HG03103 (cell line): ENCODE measurements around the gene MCEE.
"Not testable (repeated sequence)": the region's sequence is repeated elsewhere in the genome, so short reads cannot be mapped to it uniquely, and the experiment has no call there.

Experiments
- ATAC-seq: cut with Tn5 transposase; IDR thresholded peaks from one replicate; pipeline ENCODE4 v1.9.1; 2021; ENCODE audit warnings: low read depth; ENCODE audit not compliant: unreplicated experiment

The MCEE gene

DNA sequence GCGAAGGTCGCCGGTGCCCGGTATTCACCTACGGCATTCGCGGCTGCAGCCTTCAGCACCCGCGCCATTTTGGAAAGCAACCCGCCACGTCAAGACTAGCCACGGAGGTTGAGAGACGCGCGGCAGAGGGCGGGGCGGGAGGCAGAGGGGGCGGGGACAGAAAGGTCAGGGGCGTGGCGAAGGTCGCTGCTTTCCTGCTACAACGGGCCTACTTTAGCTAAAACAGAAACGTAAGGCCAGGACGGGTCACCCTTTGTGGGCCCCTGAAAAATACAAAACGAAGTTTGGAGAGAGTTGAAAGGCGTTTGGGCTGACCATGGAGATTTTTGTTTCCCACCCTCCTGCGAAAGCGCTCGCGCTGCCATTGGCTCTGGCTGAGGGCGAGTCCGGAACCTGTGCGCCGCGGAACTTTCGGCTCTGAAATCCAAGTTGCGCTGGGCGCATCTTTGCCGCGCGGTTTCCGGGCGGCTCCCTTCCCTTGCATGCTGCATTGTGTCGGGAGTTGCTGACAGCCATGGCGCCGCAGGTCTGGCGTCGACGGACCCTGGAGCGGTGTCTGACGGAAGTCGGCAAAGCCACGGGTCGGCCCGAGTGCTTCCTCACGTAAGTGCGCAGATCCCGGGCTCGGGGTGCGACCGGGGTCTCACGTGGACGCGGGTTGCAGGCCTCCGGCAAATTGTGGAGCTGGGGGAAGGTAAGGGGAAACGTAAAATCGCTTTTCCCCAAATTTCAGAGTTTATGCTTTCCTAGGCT lies at the start of gene MCEE, which contains the start of gene MPHOSPH10:
MCEE (minus strand) TSS at position 78 of the 753 bp plus-strand sequence; CDS start at position 68, 10 bp downstream.
MPHOSPH10 (plus strand) TSS at position 483 of the 753 bp plus-strand sequence; CDS start at position 515, 32 bp downstream.
- ATAC-seq, result peak; percentile 92

DNA sequence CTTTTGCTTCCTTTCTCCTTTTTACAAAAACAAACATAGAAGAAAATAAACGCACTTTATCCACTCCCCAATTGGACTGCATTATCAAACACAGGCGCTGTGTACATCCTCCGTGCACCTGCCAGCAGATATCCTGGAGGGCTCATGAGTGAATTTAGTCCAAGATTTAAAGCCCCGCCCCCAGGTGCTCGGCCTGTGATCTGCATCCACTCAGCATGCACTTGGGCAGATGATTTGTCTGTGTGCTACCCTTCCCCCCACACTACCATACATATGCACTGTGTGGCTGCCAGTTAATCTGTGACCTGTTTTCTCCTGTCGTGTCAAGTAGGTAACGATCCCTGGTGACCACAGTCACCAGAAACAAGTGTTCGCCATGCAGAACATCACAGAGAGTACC lies 48.8 kb upstream of the MCEE start:
- ATAC-seq, result not testable (repeated sequence)

GRCh38 chr2:71174207-71174606 lies 44.2 kb upstream of the MCEE start:
- no peak for ATAC-seq

GRCh38 chr2:71173096-71173495 lies 43.1 kb upstream of the MCEE start:
- no peak for ATAC-seq

DNA sequence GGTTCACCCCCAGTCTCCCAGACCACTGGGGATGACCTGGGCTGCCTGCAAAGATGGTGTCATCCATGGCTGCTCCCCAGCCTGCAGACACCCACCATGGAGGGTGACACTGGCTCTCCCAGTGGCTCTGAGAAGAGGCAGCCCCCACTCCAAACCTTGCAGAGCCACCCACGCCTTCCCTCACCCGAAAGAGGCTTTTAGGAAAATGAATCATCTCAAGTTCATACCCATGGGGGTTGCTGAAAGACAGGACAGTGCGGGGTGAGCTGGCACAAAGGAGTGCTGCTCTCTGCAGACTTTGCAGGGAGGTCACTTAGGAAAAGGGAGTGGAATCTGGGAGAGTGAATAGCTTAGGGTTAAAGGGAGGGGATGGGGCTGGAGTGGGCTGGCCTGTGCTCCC lies 36.8 kb upstream of the MCEE start:
- ATAC-seq, result no peak

GRCh38 chr2:71157124-71157793 lies 27.2 kb upstream of the MCEE start:
- no peak for ATAC-seq

GRCh38 chr2:71156573-71156972 lies 26.5 kb upstream of the MCEE start:
- ATAC-seq, result no peak

GRCh38 chr2:71155846-71156245 lies 25.8 kb upstream of the MCEE start:
- ATAC-seq, result no peak

- peak; percentile 74 for ATAC-seq
These were observed 24.8 kb upstream of the MCEE start for GRCh38 chr2:71154798-71155197.

GRCh38 chr2:71154279-71154678 lies 24.2 kb upstream of the MCEE start:
- ATAC-seq, result no peak

DNA sequence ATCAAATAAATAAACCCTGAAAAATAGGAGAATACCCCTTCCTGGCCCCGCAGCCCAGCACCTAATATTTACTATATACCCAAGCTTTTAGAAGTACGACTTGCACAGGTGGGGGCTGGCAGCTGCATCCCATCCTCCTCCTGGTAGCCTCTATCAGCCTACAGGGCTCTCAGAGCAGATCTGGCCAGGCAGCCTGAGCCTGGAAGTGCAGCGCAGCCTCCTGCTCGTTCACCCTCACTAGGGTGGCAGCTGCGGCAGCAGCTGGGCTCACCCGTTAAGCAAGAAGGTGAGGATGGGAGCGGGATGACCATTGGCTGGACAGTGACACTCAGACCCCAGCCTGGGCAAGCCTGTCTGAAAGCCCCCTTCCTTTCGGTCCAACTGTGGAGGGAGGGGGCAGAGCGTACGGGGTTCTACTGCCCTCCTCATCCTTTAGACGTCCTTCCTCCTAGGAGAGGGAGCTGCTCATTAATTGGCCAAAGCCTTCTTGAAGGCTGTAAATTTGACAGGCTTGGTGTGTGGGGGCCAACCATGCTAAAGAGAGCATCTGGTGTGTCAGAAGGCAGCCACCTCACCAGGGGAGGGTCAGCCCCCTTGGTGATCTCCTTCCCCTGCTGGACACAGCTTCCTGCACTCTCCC lies 23.7 kb upstream of the MCEE start:
- no peak for ATAC-seq

DNA sequence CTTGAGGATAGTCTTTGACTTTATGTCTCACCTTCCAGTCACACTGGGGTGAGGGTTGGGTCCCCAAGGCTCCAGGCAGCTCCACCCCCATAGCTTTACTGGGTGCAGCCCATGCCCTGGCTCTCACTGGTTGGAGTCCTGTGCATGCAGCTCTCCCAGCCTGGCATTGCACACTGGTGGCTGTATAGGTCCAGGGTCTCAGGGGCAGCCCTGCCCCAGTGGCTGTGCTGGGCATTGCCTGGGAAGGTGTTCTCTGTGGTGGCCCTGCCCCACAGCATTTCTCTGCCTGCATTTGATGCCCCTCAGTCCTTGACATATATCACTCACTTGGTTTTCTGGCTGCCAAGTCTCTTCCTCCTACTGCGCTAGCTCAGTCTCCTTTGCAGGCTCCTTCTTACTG lies 21.6 kb upstream of the MCEE start:
- ATAC-seq, result no peak

DNA sequence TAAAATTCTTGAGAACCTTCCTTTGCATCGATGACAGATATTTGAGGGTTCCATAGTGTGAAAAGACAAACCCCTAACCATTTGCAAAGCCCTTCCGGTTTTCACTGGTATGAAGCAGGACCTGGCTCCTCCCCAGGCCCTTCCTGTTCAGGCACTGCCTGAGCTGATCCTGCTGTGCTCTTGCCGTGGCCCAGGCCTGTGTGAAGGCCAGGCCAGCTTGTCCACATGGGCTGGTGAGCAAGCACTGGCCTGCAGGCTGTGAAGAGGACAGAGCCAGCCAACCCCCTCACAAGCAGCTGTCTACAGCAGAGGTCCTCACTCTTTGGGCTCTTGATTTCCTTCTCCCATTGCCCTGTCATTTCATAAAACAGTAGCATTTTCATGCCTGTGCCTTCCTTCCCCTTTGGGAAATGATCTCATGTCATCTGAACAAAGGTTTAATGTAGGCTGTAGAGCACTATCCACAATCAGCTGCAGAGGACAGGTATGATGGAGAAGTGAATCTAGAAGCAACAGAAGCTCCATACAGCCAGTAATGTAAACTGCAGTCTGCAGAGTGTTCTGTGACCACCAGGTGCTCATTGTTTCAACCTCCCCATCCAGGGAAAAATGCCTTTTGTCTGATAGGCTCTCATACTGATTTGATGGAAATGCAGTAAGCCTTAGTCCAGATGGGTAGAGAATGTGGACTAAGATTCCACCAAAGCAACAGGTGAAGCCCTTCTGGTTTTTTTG lies 20.2 kb upstream of the MCEE start:
- no peak for ATAC-seq

- no peak for ATAC-seq
These were observed 18.6 kb upstream of the MCEE start for GRCh38 chr2:71148506-71149063.

- ATAC-seq, result no peak
These were observed 13.8 kb upstream of the MCEE start for GRCh38 chr2:71143782-71144181.

GRCh38 chr2:71136174-71136573 lies 6.1 kb upstream of the MCEE start:
- ATAC-seq, result no peak

DNA sequence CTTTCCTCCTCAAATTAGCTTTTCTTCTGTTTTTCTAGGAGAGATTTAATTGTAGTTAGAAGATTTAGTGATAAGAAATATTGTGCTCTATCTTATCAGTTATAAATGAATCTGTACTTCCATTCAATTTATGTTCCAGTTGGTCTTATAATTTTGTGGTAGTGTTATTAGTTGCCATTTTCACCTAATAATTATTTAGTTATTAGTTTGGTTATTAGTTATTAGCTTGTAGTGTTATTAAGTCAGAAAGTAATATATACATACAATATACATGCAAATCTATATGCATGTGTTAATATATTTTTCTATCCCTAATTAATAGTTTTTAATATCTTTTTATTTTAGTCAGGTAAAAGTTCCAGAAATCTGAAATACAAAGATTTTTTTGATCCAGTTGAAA lies 3.6 kb upstream of the MCEE start:
- no peak for ATAC-seq

DNA sequence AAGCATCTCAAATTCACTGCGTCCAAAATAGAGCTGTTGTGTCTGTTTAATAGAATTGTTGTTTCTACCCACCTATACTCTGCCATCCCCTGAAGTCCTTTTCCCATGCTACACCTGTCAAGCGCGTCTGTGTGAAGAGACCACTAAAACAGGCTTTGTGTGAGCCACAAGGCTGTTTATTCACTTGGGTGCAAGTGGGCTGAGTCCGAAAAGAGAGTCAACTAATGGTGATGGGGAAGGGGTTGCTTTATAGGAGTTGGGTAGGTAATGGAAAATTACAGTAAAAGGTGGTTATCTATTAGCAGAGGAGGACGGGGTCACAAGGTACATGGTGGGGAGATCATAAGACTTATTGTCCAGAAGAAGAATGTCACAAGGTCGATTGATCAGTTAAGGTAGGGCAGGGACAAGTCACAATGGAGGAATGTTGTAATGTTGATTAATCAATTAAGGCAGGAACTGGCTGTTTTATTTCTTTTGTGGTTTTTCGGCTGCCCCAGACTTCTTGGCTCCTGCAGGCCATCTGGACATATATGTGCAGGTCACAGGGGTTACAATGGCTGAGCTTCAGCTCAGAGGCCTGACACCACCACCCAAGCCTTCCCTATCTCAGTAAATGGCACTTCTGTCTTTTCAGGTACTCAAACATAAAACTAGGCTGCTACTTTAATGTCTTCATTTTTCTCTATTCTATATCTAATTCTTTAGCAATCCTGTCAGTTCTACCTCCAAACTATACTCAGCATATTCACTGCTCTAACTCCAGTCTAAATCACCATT lies 1.5 kb upstream of the MCEE start:
- ATAC-seq, result not testable (repeated sequence)

DNA sequence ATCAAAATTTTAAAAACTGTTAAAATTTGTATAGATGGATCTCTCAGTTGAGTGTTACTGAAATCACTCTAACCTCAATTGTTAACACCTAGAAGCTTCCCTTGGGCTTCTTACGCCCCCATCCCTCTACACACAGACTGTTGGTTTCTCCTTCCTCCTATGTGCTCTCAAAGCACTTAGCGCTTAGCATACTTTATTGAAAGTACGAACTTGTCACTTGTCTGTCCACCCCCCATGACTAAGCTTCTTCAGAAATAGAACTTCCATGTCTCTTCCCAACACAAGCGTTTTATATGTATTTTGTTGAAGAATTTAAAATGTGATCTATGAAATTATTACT lies 846 bp upstream of the MCEE start:
- ATAC-seq, result peak; percentile 12

DNA sequence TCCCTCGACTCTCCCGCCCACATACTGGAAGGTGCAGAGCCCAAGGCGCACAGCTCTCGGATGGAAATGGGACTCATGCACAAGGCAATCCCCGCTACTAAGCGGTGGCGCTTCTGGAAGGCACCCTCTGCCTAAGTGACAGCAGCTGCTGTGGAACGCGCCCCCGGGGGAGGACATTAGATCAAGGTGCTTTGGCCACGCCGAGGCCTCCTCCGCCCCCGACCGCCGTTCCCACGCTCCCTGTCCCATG lies 202 bp downstream of the MCEE start:
- ATAC-seq, result peak; percentile 33
